ENCODE results near the gene DENND4C. TPM values are rescaled to one million over a fixed set of nuclear protein-coding genes. Genes with fewer than 3 reads are reported as not detected.

Gene DENND4C
- total and polyA plus RNA-seq, 2 of the 4 experiments (the other 2 are of a cell fraction) = 9.0 to 32.6 TPM

GRCh38 chr9:19372567-19372966 is 142.1 kb downstream of the DENND4C start:
- Histone ChIP-seq H3K4ac (ENCODE audit: low read depth, low read length) (no peak overlapping the region), H3K14ac (replicated peaks; ENCODE audit: low read depth, low read length) (no peak overlapping the region), H3K9me3 (ENCODE audit: control insufficient read depth, insufficient read depth, low read length) (no peaks in the 10 kb centered on the region), H2AFZ (replicated peaks; ENCODE audit: low read length, poor library complexity) (no peak overlapping the region), H4K91ac (ENCODE audit: insufficient read depth, low read depth, low read length) (no peak overlapping the region), H3K27me3 (ENCODE audit: control insufficient read depth, insufficient read depth, low read length) (no peaks in the 10 kb centered on the region), H3K4me3 (ENCODE audit: insufficient read depth, low read depth, low read length) (no peak overlapping the region), H3K9me1 (ENCODE audit: insufficient read depth, low read length) (peaks cover 5% of the 10 kb centered on the region; the same call in 1 of the 2 replicates), H3K27ac (ENCODE audit: insufficient read depth, low read length) (no peak overlapping the region), H2BK20ac (ENCODE audit: low read depth, low read length) (no peak overlapping the region), H3K23ac (ENCODE audit: low read depth, low read length) (no peak overlapping the region), H3K18ac (ENCODE audit: low read depth, low read length) (no peak overlapping the region), H2AK5ac (ENCODE audit: low read depth, low read length) (no peak overlapping the region), H2BK15ac (ENCODE audit: low read depth, low read length) (no peak overlapping the region), H3K4me1 (ENCODE audit: control insufficient read depth, insufficient read depth, low read length) (no peaks in the 10 kb centered on the region), H4K5ac (ENCODE audit: low read depth, low read length) (no peak overlapping the region), H2BK120ac (ENCODE audit: low read depth, low read length) (no peak overlapping the region), H3K56ac (ENCODE audit: extremely low read depth, insufficient read depth, low read length) (no peak overlapping the region), H3K9ac (ENCODE audit: low read depth, low read length) (no peak overlapping the region), H4K8ac (ENCODE audit: low read depth in 2 of 2, low read length in 2 of 2) (no peak overlapping the region), H3K36me3 (ENCODE audit: control insufficient read depth, insufficient read depth, low read length) (peaks cover 29% of the 10 kb centered on the region), H3K4me2 (ENCODE audit: low read depth, low read length) (no peak overlapping the region), H3K79me1 (ENCODE audit: low read depth in 1 of 2, low read length in 2 of 2) (peaks cover 0 to 16% of the 10 kb centered on the region in 2 experiments; a peak in 3 of 4 replicates), H2BK5ac (ENCODE audit: low read depth, low read length, poor library complexity, severe bottlenecking) (no peak overlapping the region), H4K20me1 (ENCODE audit: insufficient read depth, low read length) (peaks cover 24% of the 10 kb centered on the region; the same call in 1 of the 2 replicates), H2AK9ac (replicated peaks; ENCODE audit: low read depth, low read length, poor library complexity) (no peak overlapping the region)
- intact Hi-C loops (cut with micrococcal nuclease) = loop anchor here (5.0 to 10.0 kb wide), 2 partner anchors 35 to 248 kb away; partner anchors contain the start of gene PLIN2
- dilution Hi-C loops (cut with HindIII; ENCODE audit: low sequenced_read_pairs, unreplicated experiment) = no loop called here
- no peak for TF ChIP-seq SMC3 (IDR thresholded peaks at IDR 0.05; ENCODE audit: low read depth, low read length)
- no peak for TF ChIP-seq CTCF (conservative IDR thresholded peaks at IDR 0.05; ENCODE audit: low read depth, low read length)
- no peak for TF ChIP-seq RCOR1 (IDR thresholded peaks at IDR 0.05; ENCODE audit: insufficient replicate concordance, low read length)
- no peak for TF ChIP-seq MAZ (IDR thresholded peaks at IDR 0.05; ENCODE audit: borderline replicate concordance, low read depth, low read length)
- TF ChIP-seq CHD1 (IDR thresholded peaks at IDR 0.05; ENCODE audit: low read depth, low read length) = no peak
- TF ChIP-seq RFX5 (IDR thresholded peaks at IDR 0.05; ENCODE audit: low read depth, low read length) = no peak
- no peak for TF ChIP-seq USF2 (IDR thresholded peaks at IDR 0.05; ENCODE audit: low read depth, low read length)
- ATAC-seq (ENCODE audit: low read depth) = no peak
- WGBS, 2 experiments (ENCODE audit: extremely low coverage in 2 of 2, insufficient read length in 1 of 2) = no CpG with 5 or more reads among the region's 8 CpGs
- CTCF ChIA-PET = no interaction called here
- no peak for DNase-seq
- BruUV-seq (replicated peaks) = no TSS peak
- in situ Hi-C loops (cut with MboI; ENCODE audit: low sequenced_read_pairs) = no loop called here
- POLR2A ChIA-PET (ENCODE audit: unreplicated experiment) = no interaction called here

Data from IMR-90 (cell line).